ENCODE data around the gene MAP7. TPM values are rescaled to one million over a fixed set of nuclear protein-coding genes. Genes with fewer than 3 reads are reported as not detected.

MAP7 gene
- total and polyA plus RNA-seq, 11 donors: 0.86 to 3.2 (median 2.1) TPM

- Histone ChIP-seq H3K27ac (no peak overlapping the region), H3K36me3 (no peaks in the 10 kb centered on the region), H3K4me1 (no peaks in the 10 kb centered on the region), H3K9me3 (no peaks in the 10 kb centered on the region), H3K27me3 (no peaks in the 10 kb centered on the region), H3K4me3 (no peak overlapping the region)
- ATAC-seq (no peak), DNase-seq (no peak)
- intact Hi-C loops (cut with DNase I): no loop called here
- no peak for TF ChIP-seq POLR2A (IDR thresholded peaks at IDR 0.05)
- TF ChIP-seq, protein P1, sequence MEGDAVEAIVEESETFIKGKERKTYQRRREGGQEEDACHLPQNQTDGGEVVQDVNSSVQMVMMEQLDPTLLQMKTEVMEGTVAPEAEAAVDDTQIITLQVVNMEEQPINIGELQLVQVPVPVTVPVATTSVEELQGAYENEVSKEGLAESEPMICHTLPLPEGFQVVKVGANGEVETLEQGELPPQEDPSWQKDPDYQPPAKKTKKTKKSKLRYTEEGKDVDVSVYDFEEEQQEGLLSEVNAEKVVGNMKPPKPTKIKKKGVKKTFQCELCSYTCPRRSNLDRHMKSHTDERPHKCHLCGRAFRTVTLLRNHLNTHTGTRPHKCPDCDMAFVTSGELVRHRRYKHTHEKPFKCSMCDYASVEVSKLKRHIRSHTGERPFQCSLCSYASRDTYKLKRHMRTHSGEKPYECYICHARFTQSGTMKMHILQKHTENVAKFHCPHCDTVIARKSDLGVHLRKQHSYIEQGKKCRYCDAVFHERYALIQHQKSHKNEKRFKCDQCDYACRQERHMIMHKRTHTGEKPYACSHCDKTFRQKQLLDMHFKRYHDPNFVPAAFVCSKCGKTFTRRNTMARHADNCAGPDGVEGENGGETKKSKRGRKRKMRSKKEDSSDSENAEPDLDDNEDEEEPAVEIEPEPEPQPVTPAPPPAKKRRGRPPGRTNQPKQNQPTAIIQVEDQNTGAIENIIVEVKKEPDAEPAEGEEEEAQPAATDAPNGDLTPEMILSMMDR (IDR thresholded peaks at IDR 0.05): no peak
Measured at GRCh38 chr6:136427378-136427717, 122.9 kb downstream of the MAP7 start.

GRCh38 chr6:136426627-136427377 is 123.4 kb downstream of the MAP7 start:
- H3K36me3 ChIP-seq: no peaks in the 10 kb centered on the region
- intact Hi-C loops (cut with DNase I): no loop called here
- no peak overlapping the region for H3K27ac ChIP-seq
- no peaks in the 10 kb centered on the region for H3K27me3 ChIP-seq
- ATAC-seq (no peak), DNase-seq (no peak)
- TF ChIP-seq POLR2A (IDR thresholded peaks at IDR 0.05): no peak
- TF ChIP-seq, protein P1 (IDR thresholded peaks at IDR 0.05): no peak
- no peak overlapping the region for H3K4me3 ChIP-seq
- H3K4me1 ChIP-seq: no peaks in the 10 kb centered on the region
- 66 to 72% (median 66%) methylated on average over 7 of the region's 7 CpGs for WGBS, 4 donors
- H3K9me3 ChIP-seq: no peaks in the 10 kb centered on the region

GRCh38 chr6:136425793-136426192 is 124.4 kb downstream of the MAP7 start:
- Histone ChIP-seq H3K4me3 (no peak overlapping the region), H3K4me1 (no peaks in the 10 kb centered on the region), H3K27ac (no peak overlapping the region), H3K9me3 (no peaks in the 10 kb centered on the region), H3K27me3 (peaks cover 0 to 4% (median 0%) of the 10 kb centered on the region in 9 donors), H3K36me3 (no peaks in the 10 kb centered on the region)
- no peak for DNase-seq
- ATAC-seq: no peak
- WGBS, 4 donors: 75 to 85% (median 83%) methylated on average over 4 of the region's 4 CpGs
- intact Hi-C loops (cut with DNase I): no loop called here
- TF ChIP-seq, protein P1 (IDR thresholded peaks at IDR 0.05): no peak
- TF ChIP-seq POLR2A (IDR thresholded peaks at IDR 0.05): no peak

DNA sequence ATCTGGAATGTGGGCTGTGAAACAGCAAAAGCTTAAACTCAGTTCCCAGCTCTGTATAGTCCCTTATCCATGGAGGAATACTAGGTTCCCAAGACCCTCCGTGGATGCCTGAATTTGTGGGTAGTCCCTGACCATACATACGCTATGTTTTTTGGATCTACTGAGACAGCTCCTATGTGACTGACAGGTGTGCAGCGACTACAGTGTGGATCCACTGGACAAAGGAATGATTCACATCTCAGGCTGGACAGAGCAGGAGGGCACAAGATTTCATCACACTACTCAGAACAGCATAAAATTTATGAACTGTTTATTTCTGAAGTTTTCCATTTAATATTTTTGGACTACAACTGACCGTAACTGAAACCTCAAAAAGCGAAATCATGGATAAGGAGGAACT is 125.3 kb downstream of the MAP7 start:
- DNase-seq (no peak), ATAC-seq (no peak)
- WGBS, 4 donors: 90 to 94% (median 92%) methylated on average over 5 of the region's 5 CpGs
- intact Hi-C loops (cut with DNase I): no loop called here
- H3K9me3 ChIP-seq: no peaks in the 10 kb centered on the region
- H3K36me3 ChIP-seq: no peaks in the 10 kb centered on the region
- no peak for TF ChIP-seq POLR2A (IDR thresholded peaks at IDR 0.05)
- TF ChIP-seq, protein P1 (IDR thresholded peaks at IDR 0.05): no peak
- no peaks in the 10 kb centered on the region for H3K4me1 ChIP-seq
- no peak overlapping the region for H3K4me3 ChIP-seq
- H3K27me3 ChIP-seq: peaks cover 0 to 4% (median 0%) of the 10 kb centered on the region in 9 donors
- no peak overlapping the region for H3K27ac ChIP-seq

Measured in heart left ventricle (tissue), 16 donors.